GM12864 (cell line): ENCODE data around the gene ACSL4.

ENCODE experiments used
- DNase-seq: peaks from one replicate; pipeline ENCODE4 v3.0.0-alpha.2; 2011; ENCODE audit warnings: low read depth
- H3K4me3 ChIP-seq: 2 replicates; pipeline ENCODE4 v1.5.1; 2011; ENCODE audit warnings: mild to moderate bottlenecking, low read depth, low read length, control low read depth
- TF ChIP-seq, protein P1 (sequence below): IDR thresholded peaks from 2 replicates; pipeline ENCODE4 v1.5.1; 2011; ENCODE audit warnings: low read depth, mild to moderate bottlenecking, moderate library complexity, low read length, control low read depth, inconsistent platforms; ENCODE audit errors: missing control alignments

The ACSL4 gene

DNA sequence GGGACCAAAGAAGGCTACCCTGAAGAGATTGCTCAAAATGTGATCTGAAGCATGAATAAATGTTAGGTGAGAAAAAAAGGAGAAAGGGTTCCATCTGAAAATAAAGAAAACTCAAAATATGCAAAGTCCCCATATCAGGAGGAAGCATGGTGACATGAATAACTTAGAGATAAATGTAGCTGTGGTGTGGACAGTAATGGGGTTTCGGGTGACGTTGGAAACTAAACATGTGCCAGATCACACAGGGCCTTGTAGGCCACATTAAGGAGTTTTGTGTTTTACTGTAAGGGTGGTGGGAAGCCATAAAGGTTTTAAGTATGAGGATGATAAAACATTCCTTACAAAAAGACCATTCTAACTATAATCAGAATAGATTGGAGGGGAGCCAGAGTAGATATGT lies 40.3 kb upstream of the ACSL4 start:
- no peak for DNase-seq
- no peak overlapping the region for H3K4me3 ChIP-seq
- TF ChIP-seq, protein P1, sequence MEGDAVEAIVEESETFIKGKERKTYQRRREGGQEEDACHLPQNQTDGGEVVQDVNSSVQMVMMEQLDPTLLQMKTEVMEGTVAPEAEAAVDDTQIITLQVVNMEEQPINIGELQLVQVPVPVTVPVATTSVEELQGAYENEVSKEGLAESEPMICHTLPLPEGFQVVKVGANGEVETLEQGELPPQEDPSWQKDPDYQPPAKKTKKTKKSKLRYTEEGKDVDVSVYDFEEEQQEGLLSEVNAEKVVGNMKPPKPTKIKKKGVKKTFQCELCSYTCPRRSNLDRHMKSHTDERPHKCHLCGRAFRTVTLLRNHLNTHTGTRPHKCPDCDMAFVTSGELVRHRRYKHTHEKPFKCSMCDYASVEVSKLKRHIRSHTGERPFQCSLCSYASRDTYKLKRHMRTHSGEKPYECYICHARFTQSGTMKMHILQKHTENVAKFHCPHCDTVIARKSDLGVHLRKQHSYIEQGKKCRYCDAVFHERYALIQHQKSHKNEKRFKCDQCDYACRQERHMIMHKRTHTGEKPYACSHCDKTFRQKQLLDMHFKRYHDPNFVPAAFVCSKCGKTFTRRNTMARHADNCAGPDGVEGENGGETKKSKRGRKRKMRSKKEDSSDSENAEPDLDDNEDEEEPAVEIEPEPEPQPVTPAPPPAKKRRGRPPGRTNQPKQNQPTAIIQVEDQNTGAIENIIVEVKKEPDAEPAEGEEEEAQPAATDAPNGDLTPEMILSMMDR = no peak

DNA sequence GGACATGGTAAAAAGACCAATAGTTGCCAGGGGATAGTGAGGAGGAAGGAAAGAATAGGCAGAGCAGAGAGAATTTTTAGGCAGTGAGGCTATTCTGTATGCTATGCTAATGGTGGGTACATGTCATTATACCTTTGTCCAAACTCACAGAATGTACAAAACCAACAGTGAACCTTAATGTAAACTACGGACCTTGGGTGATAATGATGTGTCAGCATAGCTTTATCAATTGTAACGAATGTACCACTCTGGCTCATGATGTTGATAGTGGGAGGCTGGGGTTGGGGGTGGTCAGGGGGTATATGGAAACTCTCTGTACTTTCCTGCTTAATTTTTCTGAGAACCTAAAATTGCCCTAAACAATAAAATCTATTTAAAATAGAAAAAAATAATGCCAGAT lies 37.7 kb upstream of the ACSL4 start:
- no peak for DNase-seq
- TF ChIP-seq, protein P1 = no peak
- no peak overlapping the region for H3K4me3 ChIP-seq

DNA sequence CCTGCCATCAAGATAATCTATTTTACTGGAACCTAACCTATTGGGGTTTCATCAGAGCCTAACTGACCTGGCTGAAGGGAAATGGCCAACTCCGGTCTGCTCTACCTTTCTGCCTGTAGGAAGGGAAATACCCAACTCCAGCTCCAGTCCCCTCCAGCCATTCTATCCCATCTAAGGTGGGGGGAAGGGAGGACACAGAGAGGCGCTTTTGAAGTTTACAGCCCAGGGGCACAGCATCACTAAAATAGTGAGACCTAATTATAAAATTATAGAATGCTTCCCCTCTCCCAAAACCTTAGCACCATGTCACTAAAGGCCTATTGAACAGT lies 27.8 kb upstream of the ACSL4 start:
- no peak overlapping the region for H3K4me3 ChIP-seq
- TF ChIP-seq, protein P1 = no peak
- no peak for DNase-seq

DNA sequence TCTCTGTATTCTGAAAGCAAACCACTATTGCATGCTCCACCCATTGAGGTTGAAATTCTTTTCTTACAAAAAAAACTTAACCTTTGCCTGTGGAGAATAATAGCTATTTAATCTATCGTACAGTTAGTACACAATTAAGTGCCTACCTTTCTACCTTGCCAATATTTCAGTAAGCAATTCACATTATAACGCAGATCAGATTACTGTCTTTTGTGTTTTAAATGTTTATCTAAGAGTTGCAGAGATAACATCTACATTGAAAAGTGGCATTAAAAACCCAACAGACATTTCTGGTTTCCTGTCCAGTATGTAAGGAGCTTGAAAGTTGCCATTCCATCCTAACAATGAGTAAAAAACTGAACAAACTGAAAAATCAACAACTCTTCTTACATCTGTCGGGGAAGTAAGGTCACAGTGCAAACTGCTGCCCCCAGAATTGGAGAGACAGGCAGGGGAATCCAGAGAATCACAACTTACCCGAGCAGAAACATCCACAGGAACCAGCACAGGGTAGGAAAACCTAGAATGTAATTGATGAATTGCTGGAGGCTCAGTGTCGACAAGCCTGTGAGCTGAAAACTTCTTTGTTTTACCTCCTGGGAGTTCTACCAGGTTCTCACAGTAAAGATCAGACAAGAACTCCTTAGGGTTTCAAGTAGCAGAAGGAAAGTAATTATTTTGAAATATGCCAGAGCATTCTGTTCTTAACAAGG lies 27.3 kb upstream of the ACSL4 start:
- TF ChIP-seq, protein P1 = no peak
- no peak for DNase-seq
- no peak overlapping the region for H3K4me3 ChIP-seq

DNA sequence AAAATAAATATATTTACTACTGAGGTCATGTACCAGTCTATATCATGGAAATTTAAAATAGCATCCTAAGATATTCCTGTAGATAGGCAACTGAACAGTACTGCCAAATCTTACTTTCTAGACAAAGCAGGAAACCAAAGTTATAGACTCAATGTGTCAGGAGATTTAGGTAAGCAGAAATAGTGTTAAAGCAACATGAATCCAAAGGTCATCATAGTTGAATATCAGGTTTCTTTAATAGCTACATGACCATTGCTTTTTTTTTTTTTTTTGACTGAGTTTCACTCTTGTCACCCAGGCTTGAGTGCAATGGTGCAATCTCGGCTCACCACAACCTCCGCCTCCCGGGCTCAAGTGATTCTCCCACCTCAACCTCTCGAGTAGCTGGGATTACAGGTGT lies 20.2 kb upstream of the ACSL4 start:
- no peak for DNase-seq
- TF ChIP-seq, protein P1 = no peak

DNA sequence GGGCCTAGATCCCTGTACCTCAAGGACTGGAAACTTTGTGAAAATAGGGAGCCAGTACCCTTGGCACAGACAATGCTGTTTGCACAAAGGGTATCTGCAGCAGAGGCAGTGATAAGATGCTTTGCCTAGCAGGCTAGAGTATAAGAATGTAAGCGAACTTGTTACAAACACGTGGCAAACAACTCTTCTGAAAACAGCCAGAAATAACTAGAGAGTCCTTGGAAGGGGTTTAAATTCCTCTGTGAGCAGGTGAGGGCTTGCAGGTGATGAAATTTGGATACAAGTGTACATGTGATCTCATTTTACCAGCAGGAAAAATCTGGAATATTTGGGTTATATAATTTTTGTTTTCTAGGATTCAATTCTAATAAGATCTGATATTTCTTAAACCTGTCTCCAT lies 18.6 kb upstream of the ACSL4 start:
- DNase-seq = no peak
- H3K4me3 ChIP-seq = no peak overlapping the region
- TF ChIP-seq, protein P1 = no peak

More for the DNA sequence above, 20.2 kb upstream of the ACSL4 start:
- no peak overlapping the region for H3K4me3 ChIP-seq

DNA sequence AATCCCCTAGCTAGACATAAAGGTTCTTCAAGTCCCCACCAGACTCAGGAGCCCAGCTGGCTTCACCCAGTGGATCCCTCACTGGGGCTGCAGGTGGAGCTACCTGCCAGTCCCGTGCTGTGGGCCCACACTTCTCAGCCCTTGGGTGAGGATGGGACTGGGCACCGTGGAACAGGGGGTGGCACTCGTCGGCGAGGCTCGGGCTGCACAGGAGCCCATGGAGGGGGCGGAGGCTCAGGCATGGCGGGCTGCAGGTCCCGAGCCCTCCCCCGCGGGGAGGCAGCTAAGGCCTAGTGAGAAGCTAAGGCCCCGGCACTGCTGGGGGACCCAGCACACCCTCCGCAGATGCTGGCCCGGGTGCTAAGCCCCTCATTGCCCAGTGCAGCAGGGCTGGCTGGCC lies 16.1 kb upstream of the ACSL4 start:
- TF ChIP-seq, protein P1 = no peak
- no peak overlapping the region for H3K4me3 ChIP-seq
- no peak for DNase-seq
